Stimulated activated CD4-positive, alpha-beta T cell treated with anti-CD3 and anti-CD28 coated beads, Interleukin-1b, Interleukin-23, amount 100 ng/mL, for 48 hours (primary cell): ENCODE results near the gene DLG3.
"Not testable (repeated sequence)": the region's sequence is repeated elsewhere in the genome, so short reads cannot be mapped to it uniquely, and the experiment has no call there.

Experiments
- DNase-seq: peaks from one replicate; pipeline ENCODE4 v3.0.0-alpha.2; 2020

DLG3 gene

GRCh38 chrX:70476934-70477733 is 32.5 kb downstream of the DLG3 start:
- no peak for DNase-seq

- DNase-seq = no peak
Observed at GRCh38 chrX:70477734-70478075, 33.1 kb downstream of the DLG3 start.

DNA sequence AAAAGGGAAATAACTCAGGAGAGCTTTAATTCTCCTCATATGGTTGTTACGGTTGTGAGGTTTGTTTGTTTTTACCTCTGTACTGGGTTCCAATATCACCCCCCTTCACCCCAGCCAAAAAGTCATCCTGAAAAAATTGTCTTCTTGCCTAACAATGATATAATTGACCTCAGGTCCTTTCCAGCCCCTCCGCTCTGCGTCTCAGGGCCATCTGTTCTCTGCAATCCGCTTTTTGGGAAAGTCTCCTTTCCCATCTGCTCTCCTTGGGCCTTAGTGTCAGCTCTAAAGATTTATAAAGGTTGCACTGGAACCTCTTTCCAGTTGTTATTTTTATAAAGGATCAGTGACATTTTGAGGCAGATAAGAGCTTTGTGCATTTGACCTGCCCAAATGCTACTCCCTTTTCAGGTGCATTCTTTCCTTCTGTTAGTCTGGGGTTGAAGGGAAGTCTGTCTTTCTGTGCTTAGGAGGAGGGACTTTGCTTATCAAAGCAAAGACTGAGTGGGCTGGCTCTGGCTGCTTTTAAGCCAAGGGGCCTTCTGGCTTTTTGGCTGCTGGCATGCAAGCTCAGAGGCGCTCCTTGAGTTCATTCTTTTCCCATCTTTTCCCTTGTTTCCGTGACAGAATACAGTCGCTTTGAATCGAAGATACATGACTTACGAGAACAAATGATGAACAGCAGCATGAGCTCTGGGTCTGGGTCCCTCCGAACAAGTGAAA is 34.1 kb downstream of the DLG3 start:
- DNase-seq = no peak

DNA sequence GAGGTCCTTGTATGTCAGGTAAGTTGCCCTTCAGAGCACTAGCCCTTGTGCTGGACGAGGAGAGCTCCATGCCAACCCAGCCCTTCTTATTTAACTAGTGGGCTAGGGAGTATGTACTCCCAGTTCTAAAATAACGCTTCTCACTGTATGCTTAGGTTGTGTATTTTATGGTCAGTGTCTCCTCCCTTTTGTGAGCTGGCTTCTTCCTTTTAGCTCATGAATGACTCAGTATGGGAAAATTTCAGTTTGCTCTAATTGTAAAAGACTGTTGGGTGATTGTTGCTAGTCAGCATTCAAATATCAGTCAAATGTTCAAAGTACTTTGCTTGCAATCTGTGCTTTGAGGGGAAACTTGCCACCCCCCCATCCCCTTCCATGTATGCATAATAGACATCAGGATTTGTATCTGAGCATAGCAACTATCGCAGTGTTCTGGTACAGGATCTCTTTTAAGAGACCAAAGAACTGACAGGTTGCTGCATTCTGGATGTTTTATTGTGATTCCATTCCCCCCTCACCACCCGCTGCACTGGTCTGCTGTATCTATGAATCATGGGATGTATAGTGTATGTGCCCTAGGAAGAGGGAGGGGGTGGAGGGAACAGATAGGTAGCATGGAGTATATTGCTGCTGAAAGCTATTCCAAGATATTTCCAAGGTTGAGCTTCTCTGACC is 34.7 kb downstream of the DLG3 start:
- DNase-seq = no peak

GRCh38 chrX:70479922-70480659 is 35.5 kb downstream of the DLG3 start:
- DNase-seq = no peak

DNA sequence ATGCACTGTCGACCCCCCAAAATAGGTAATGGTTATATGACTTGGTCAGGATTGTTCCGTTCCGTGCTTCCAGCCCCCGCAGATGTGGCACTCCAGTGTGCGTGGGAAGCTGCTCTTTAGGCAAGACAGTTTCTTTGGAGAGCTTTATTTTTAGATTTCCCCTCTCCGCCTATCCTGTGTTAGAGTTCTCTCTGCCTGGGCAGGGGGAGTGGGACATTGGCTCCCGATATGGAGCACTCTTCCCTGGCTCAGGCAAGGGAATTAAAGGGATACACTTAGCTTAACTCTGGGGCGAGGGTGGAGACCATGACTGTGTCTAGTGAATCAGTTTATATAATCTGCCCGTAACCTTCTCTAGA is 36.0 kb downstream of the DLG3 start:
- DNase-seq = no peak

GRCh38 chrX:70481471-70482270 is 37.0 kb downstream of the DLG3 start:
- no peak for DNase-seq

DNA sequence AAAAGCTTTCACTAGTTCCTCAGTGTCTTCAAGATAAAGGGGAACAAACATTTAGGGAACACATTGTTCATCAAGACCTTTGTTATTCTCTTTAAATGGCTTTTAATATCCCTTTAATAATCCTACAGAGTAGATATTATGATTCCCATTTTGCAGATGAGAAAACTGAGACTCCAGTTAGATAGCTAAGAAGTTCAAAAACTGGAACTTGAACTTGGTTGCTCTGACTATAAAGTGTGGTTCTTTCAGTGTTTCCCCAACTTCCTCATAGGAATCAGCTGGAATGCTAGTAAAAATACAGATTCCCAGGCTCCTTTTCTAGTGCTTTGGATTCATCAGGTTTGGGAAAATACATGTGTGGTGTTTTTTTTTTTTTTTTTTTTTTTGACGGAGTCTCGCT is 37.7 kb downstream of the DLG3 start:
- DNase-seq = no peak

DNA sequence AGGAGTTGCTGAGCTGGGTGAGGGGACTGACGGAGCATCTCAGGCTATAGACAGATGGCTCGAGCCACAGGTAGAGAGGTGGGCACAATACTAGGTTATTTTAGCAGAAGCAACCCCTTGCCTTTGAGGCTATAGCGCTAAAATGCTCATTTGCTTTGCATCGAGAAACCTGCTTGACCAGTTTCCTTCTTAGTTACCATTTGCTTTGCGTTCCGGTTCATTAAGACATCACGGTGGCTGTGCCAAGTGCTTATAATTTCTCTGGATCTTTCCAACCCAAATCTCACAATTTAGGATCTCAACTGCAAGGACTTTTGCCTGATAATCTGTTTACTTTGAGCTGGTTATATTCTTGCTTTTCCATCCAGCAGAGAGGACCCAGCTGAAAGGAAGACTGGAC is 40.8 kb downstream of the DLG3 start:
- DNase-seq = no peak

- DNase-seq = no peak
Observed at GRCh38 chrX:70488856-70489255, 44.2 kb downstream of the DLG3 start.

GRCh38 chrX:70494441-70494840 is 49.8 kb downstream of the DLG3 start:
- DNase-seq = peak; percentile 36

GRCh38 chrX:70496491-70496890 is 51.9 kb downstream of the DLG3 start:
- DNase-seq = no peak

GRCh38 chrX:70497026-70497425 is 52.4 kb downstream of the DLG3 start:
- no peak for DNase-seq

- no peak for DNase-seq
Observed at GRCh38 chrX:70498129-70498528, 53.5 kb downstream of the DLG3 start.

GRCh38 chrX:70500826-70501225 is 56.2 kb downstream of the DLG3 start:
- no peak for DNase-seq

DNA sequence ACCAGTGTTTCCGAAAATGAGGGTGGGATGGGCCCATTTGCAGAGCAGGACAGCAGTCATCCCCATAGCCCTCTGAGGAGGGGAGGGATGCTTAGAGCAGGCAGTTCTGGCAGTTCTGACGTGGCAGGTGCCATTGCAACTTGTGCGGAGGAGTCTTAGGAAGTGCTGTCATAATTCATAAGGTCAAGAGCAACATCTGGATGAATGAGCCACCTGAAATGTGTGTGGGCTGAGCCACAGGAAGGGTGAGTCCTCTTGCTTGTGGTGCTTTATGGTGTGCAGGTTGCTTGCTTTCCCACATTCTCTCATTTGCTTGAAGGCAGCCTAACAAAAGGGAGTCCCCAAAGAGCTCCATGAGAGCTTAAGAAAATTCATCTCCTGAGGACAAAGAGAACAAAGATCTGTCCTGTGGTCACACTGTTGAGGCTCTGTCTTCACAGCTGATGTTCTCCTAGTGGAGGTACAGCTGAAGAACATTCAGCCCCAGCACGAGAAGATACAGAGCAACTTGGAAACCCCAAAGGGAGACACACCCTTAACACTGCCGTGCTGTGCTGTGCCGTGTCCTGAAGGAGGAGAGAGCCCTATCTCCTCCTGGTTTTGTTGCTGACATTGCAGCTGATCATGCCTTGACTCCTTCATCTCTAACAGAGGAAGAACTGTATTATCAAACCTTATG is 60.3 kb downstream of the DLG3 start:
- peak; percentile 35 for DNase-seq

GRCh38 chrX:70505451-70505841 is 60.8 kb downstream of the DLG3 start:
- no peak for DNase-seq

GRCh38 chrX:70508296-70508911 is 63.8 kb downstream of the DLG3 start:
- DNase-seq = peak; percentile 10

- no peak for DNase-seq
Observed at GRCh38 chrX:70509078-70509477, 64.4 kb downstream of the DLG3 start.

DNA sequence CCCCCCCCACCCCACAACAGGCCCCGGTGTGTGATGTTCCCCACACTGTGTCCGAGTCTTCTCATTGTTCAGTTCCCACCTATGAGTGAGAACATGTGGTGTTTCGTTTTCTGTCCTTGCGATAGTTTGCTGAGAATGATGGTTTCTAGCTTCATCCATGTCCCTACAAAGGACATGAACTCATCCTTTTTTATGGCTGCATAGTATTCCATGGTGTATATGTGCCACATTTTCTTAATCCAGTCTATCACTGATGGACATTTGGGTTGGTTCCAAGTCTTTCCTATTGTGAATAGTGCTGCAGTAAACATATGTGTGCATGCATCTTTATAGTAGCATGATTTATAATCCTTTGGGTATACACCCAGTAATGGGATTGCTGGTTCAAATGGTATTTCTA is 70.6 kb downstream of the DLG3 start:
- not testable (repeated sequence) for DNase-seq

- not testable (repeated sequence) for DNase-seq
Observed at GRCh38 chrX:70515692-70516091, 71.1 kb downstream of the DLG3 start.
